Erythroblast (primary cell): ENCODE measurements around the gene ERN1.

Source experiments
- DNase-seq, 2 experiments: peaks; one replicate each; lab custom pipeline; 2025; lab: John Stamatoyannopoulos, UW
- GATA1 ChIP-seq: IDR thresholded peaks from 2 replicates; pipeline ENCODE4 v1.6.1; 2011; ENCODE audit warnings: low read depth, mild to moderate bottlenecking, control low read depth, low read length, moderate library complexity
- POLR2A ChIP-seq: IDR thresholded peaks from 2 replicates; pipeline ENCODE4 v1.6.1; 2011; ENCODE audit warnings: mild to moderate bottlenecking, low read length

ERN1 gene

DNA sequence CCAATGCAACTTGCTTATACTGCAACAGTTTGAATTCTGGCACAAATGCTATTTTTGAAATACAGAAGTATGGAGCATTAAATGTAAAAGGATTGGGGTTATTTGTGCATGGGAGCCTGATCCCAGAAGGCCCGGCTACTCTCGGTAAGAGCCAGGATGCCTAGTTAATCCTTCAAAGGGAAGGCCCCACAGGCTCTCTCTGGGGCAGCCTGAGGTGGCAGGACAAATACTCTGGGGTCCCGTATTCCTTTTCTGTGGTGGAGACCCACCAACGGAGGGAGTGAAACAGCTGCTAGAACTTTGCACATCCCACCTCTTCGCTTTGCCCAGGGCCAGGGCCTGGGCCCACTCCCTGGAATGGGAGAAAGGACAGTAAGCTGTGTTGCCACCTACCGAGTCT, 30.4 kb downstream of the ERN1 start:
- no peak for TF ChIP-seq POLR2A
- TF ChIP-seq GATA1 = no peak

DNA sequence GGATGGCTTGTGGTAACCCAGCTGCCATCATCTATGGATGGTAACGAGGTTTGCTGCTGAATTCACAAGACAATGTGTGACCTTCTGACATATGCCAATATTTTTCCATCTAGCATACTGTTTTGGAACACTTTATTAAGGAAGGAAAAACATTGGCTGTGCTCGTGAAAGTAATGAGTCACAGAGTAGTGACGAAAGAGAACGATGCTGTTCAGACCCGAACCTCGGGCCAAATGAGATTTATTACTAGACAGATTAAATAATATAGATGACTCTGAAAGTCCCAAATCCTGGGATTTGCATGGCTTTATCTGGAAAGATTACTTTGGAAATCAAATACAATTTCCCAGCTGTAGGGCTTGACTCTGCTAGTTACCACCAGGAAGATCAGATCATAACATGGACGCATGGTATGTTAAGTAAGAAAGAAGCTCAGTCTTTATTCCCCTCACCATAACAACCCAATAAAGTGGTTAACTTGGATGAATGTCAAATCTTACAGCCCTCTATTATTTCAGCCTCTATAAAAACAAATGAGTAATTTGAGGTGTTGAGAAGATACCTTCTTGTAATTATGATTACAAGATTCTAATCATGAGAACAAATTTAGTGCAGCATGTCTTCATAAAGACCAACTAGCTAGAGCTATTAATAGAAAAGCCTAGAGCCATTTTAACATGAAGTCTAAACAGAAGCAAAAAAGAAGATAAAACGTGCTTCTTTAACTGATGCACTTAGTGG, 32.6 kb downstream of the ERN1 start:
- DNase-seq = no peak
- TF ChIP-seq POLR2A (no peak), GATA1 (no peak)

More for the DNA sequence above, 30.4 kb downstream of the ERN1 start:
- DNase-seq = no peak

DNA sequence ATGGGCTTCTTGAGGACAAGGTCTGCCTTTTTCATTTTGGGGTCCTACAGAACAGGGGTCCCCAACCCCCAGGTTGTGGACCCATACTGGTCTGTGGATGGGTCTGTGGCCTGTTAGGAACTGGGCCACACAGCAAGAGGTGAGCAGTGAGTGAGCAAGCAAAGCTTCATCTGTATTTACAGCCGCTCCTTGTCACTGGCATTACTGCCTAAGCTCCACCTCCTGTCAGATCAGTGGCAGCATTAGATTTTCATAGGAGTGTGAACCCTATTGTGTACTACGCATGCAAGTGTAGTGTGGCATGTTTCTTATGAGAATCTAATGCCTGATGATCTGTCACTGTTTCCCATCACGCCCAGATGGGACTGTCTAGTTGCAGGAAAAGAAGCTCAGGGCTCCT, 33.9 kb downstream of the ERN1 start:
- no peak for DNase-seq
- TF ChIP-seq GATA1 (no peak), POLR2A (no peak)

DNA sequence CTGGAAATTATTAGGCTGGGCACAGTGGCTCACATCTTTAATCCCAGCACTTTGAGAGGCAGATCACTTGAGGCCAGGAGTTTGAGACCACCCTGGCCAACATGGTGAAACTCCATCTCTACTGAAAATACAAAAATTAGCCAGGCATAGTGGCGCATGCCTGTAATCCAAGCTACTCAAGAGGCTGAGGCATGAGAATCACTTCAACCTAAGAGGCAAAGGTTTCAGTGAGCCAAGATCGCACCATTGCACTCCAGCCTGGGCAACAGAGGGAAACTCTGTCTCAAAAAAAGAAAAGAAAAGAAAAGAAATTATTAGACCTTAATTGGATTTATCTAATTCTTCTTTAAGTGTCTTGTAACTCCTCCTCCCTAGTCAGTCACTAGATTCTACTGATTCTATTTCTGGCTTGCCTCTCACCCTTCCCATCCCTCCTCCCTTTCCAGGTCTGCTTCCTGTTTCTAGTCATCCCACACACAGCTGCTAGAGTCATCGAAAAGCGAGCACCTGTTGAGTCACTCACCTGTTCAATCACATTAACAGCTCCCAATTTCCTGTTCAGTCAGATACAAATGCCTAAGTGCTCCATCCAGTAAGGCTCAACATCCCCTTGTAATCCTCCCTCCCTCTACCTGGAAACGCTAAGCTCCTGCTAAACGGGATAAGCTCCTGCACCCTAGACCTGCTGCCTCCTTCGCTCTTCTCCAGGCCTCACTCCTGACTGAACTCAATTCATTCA, 34.6 kb downstream of the ERN1 start:
- DNase-seq = no peak

GRCh38 chr17:64094412-64094811, 35.5 kb downstream of the ERN1 start:
- no peak for DNase-seq
- no peak for TF ChIP-seq GATA1
- no peak for TF ChIP-seq POLR2A

More for the DNA sequence above, 34.6 kb downstream of the ERN1 start:
- TF ChIP-seq POLR2A (no peak), GATA1 (no peak)

DNA sequence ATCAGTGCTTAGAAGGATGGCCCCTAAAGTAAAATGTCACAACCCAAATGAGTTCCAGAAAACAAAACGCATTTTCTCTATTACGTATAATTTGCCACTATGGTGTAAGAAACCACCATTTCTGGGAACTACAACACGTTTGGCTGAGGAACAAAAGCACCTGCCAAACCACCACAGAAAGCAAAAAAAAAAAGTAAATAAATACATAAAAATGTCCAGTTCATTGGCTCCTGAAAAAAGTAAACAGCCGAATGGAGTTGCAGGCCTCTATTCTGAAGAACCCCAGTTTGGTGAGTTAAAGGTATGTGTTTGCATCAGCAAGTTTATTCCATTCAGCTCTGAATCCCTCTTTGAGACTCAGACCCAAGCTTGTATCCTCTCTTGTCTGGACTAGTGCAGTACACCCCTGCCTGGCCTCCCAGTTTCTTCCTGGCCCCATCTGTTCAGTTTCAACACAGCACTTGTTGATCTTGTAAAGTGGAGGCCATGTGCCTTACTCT, 36.9 kb downstream of the ERN1 start:
- DNase-seq = no peak
- no peak for TF ChIP-seq GATA1
- TF ChIP-seq POLR2A = no peak

GRCh38 chr17:64092113-64092512, 37.8 kb downstream of the ERN1 start:
- TF ChIP-seq POLR2A = no peak
- no peak for TF ChIP-seq GATA1
- DNase-seq = no peak

DNA sequence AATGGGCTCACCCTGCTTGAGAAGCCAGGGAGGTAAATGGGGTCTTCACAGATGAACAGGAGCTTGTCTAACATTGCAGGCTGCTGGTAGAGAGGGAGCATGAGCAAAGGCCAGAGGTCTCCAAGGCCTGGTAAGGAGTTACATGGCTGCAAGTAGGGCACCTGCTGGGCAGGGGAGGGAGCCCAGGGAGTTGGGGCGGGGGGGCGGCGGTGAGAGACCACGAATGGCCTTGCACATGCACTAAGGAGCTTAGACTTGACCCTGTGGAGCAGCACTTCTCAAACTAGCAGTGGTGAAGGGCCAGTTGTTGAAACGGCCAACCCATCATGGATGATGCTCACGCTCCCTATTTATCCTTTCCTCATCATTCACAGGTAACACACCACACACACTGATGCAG, 38.4 kb downstream of the ERN1 start:
- TF ChIP-seq POLR2A = no peak
- TF ChIP-seq GATA1 = no peak
- no peak for DNase-seq

DNA sequence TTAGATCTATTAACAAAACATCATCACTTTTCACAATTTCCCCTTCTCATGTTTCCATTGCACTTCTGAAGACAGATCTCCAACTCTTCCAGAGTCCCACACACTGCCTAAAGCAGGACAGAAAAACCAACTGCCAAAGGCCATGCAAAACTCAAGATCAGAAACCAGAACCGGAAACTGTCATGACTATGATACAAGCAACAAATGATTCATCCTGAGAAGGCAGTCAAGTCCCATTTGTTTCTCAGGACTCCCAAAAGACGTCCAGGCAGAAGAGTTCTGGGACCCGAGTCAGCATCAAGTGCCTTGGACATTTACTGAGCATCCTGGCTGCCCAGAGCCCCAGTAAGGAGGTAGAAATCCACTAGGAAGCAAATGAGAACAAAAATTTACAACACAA, 38.8 kb downstream of the ERN1 start:
- TF ChIP-seq POLR2A = no peak
- no peak for TF ChIP-seq GATA1
- DNase-seq = no peak

DNA sequence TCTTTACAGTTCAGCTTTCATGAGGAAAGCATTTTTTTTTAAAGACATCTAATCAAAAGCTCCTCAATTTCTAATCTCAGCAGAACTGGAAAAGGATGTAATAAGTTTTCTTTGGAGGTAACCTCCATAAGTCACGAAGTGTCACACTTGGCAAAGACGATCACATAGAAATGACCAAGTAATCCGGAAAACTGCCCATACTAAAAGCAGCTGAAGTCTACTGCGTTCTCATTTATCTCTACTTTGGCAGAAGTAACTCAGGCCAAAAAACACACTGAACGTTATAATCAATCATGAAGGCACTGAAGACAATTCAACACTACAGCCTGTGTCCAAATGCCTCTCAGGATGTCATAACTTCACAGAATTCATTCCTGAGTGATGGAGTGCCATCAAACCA, 39.8 kb downstream of the ERN1 start:
- no peak for DNase-seq
- TF ChIP-seq GATA1 (no peak), POLR2A (no peak)

- DNase-seq = no peak
- TF ChIP-seq POLR2A = no peak
- TF ChIP-seq GATA1 = no peak
Measured at GRCh38 chr17:64087252-64088005, 42.5 kb downstream of the ERN1 start.

GRCh38 chr17:64085650-64086005, 44.3 kb downstream of the ERN1 start:
- TF ChIP-seq GATA1 (no peak), POLR2A (no peak)
- DNase-seq = peak; percentile 39 to 56

DNA sequence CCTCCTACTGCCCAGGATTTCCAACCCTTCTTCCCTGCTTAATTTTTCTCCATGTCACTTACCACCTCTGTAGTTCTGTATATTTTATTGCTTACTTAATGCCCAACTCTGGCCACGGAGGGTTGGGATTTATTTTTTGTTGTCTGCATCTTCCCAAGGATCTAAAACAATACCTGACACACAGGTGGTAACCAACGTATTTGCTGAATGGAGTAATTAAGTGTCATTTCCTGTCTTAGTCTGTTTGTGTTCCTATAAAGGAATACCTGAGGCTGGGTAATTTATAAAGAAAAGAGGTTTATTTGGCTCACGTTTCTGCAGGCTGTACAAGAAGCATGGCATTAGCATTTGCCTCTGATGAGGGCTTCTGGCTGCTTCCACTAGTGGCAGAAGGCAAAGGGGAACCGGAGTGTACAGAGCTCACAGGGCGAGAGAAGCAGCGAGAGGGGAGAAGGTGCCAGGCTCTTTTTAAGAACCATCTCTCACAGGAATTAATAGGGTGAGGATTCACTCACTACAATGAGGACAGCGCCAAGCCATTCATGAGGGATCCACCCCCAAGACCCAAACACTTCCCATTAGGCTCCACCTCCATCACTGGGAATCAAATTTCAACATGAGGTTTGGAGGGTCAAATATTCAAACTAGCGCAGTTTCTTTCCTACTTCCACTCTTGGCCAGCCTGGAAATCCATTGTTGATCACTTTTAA, 44.8 kb downstream of the ERN1 start:
- no peak for TF ChIP-seq GATA1
- no peak for TF ChIP-seq POLR2A
- no peak for DNase-seq
